Memory B cell (primary cell): ENCODE results near the gene JAKMIP3.

Experiments
- ATAC-seq: fragments of 150-1000 bp; cut with Tn5 transposase; 2 replicates; pipeline ENCODE4 v1.10.0; 2021; ENCODE audit warnings: low read depth, mild to moderate bottlenecking, moderate library complexity
- DNase-seq, 2 donors: peaks; one replicate each; pipeline ENCODE4 v3.0.0; 2022; ENCODE audit warnings: low spot score in 2 of 2
- H3K27ac Mint-ChIP-seq: one replicate; pipeline ENCODE4 v1.8.0; 2022; ENCODE audit warnings: mild to moderate bottlenecking, moderate library complexity, mixed read lengths
- H3K27me3 Mint-ChIP-seq: one replicate; pipeline ENCODE4 v1.8.0; 2022; ENCODE audit warnings: mixed read lengths
- H3K36me3 Mint-ChIP-seq: one replicate; pipeline ENCODE4 v1.8.0; 2022; ENCODE audit warnings: mild to moderate bottlenecking, mixed read lengths
- H3K4me1 Mint-ChIP-seq: one replicate; pipeline ENCODE4 v1.8.0; 2022; ENCODE audit warnings: mixed read lengths
- H3K4me3 Mint-ChIP-seq: one replicate; pipeline ENCODE4 v1.8.0; 2022; ENCODE audit warnings: mild to moderate bottlenecking, moderate library complexity, mixed read lengths
- H3K9me3 Mint-ChIP-seq: one replicate; pipeline ENCODE4 v1.8.0; 2022; ENCODE audit warnings: mixed read lengths

The JAKMIP3 gene

DNA sequence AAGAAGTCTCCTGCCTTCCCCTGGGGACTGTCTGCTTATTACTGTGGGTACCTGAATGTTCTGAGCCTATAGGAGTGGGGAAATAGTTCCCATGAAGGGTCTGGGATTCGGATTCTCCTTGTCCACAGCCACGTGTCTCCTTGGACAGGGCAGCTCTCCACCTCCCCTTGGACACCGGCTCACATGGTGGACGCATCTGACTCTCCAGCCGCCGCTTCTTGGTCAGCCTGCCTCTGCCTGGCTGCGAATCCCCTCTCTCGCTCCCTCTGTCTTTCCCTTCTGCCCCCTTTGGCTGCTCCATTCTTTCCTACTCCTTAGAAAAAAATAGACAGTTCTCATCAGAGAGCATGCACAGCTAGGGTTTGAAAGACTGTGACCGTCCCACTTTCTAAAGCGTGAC, 46.9 kb downstream of the JAKMIP3 start:
- DNase-seq (no peak), ATAC-seq (no peak)
- Mint-ChIP-seq H3K36me3 (no peaks in the 10 kb centered on the region), H3K27me3 (peaks cover 2% of the 10 kb centered on the region), H3K27ac (no peak overlapping the region), H3K9me3 (no peaks in the 10 kb centered on the region), H3K4me1 (no peaks in the 10 kb centered on the region), H3K4me3 (no peak overlapping the region)

DNA sequence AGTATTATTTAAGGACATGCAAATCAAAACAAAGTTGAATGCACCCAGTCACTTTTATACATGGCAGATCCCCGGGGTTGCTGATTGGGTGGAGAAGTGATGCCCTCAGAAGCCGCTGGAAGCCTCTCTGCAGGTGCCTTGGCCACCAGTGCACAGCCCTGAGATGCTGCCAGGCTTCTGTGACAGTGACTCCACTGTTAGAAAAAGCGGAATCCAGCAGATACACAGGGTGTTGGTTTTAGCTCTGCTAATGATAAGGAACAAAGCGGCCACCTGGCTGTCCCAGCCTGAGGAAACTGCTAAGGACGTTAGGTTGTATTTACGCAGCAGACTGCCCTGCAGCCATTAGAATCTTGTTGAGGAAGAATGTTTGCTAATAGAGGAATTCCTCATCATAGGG, 47.5 kb downstream of the JAKMIP3 start:
- no peak overlapping the region for H3K4me3 Mint-ChIP-seq
- no peak overlapping the region for H3K27ac Mint-ChIP-seq
- no peak for DNase-seq
- no peaks in the 10 kb centered on the region for H3K36me3 Mint-ChIP-seq
- peaks cover 2% of the 10 kb centered on the region for H3K27me3 Mint-ChIP-seq
- H3K9me3 Mint-ChIP-seq = no peaks in the 10 kb centered on the region
- no peak for ATAC-seq
- no peaks in the 10 kb centered on the region for H3K4me1 Mint-ChIP-seq

DNA sequence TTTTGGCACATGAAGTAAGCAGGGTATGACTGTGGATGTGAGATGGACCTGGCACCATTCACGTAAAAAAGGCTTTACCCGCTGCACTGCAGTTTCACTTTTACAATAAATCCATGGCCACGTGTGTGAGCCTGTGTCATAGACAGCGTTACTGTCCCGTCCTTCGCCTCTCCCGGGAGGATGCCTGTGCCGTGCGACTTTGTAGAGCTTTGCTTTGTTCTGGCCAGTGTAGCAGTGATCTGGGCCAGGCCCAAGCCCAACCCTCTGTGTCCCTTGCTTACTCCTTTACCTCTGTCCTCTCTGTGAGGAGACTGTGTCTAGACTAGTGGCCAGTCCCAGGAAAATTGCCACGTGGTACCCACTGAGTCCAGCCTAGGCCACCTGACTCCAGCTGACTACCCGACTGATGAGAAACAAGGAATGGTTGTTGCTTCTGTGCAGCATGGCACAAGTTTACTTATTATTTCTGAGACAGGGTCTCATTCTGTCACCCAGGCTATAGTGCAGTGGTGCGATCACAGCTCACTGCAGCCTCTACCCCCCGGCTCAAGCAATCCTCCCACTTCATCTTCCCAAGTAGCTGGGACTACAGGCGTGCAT, 48.1 kb downstream of the JAKMIP3 start:
- H3K9me3 Mint-ChIP-seq = no peaks in the 10 kb centered on the region
- H3K27me3 Mint-ChIP-seq = peaks cover 2% of the 10 kb centered on the region
- H3K36me3 Mint-ChIP-seq = no peaks in the 10 kb centered on the region
- ATAC-seq (no peak), DNase-seq (no peak)
- no peak overlapping the region for H3K4me3 Mint-ChIP-seq
- no peaks in the 10 kb centered on the region for H3K4me1 Mint-ChIP-seq
- H3K27ac Mint-ChIP-seq = no peak overlapping the region

DNA sequence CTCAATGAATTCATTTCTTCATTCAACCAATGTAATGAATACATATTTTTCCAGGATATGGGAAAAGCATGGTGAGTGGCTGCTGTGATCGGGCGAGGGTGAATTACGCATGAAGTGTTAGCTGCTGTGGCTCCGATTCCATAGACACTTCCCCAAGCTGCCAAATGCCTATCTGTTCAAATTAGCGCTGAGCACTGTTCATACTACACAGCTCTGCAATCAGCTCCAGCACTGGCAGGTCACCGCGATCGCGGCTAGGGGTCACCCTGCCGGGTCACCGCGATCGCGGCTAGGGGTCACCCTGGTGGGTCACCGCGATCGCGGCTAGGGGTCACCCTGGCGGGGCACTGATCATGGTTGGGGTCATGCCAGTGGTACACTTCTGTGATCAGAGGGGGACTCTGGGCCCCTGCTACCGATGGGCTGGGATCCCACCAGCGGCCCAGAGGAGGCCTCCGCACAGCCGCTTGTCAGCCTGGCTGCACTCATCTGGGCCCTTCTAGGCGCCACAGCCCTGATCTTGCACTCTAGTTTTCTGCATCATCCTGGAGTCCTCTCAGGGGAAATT, 49.3 kb downstream of the JAKMIP3 start:
- Mint-ChIP-seq H3K27me3 (peaks cover 2% of the 10 kb centered on the region), H3K9me3 (no peaks in the 10 kb centered on the region), H3K27ac (no peak overlapping the region), H3K36me3 (no peaks in the 10 kb centered on the region), H3K4me3 (no peak overlapping the region), H3K4me1 (no peaks in the 10 kb centered on the region)
- ATAC-seq (no peak), DNase-seq (no peak)
